GM12878 (cell line): ENCODE data around the gene C1orf74. TPM values are rescaled to one million over a fixed set of nuclear protein-coding genes. Genes with fewer than 3 reads are reported as not detected.

Experiments used
- ATAC-seq: fragments of 200-7000 bp; cut with Tn5 transposase; 3 replicates; pipeline ENCODE4 v1.9.1; 2020; ENCODE audit warnings: mild to moderate bottlenecking, moderate library complexity
- BruUV-seq: library from RNA; stranded (reverse); fragments of 400-500 nt; replicated peaks from 2 replicates; lab custom pipeline; 2021; lab: Mats Ljungman, UMichigan
- CTCF ChIA-PET: fragments of 300-600 bp; sonication (Branson Sonifier 250); formaldehyde crosslinking; extraction: SDS; loops from one replicate; lab custom pipeline; 2021; ENCODE audit warnings: inconsistent platforms; lab: Yijun Ruan, JAX
- POLR2A ChIA-PET: fragments of 350-600 bp; formaldehyde crosslinking; extraction: SDS; loops from one replicate; lab custom pipeline; 2021; ENCODE audit warnings: inconsistent platforms; lab: Charles Lee
- RAD21 ChIA-PET: fragments of 300-600 bp; sonication (Branson Sonifier 250); formaldehyde crosslinking; loops from one replicate; lab custom pipeline; 2023; ENCODE audit warnings: antibody characterized with exemption; ENCODE audit not compliant: unreplicated experiment; lab: Charles Lee
- SMC1A ChIA-PET: fragments of 300-600 bp; sonication (Branson Sonifier 250); formaldehyde crosslinking; loops from one replicate; lab custom pipeline; 2023; ENCODE audit not compliant: unreplicated experiment, uncharacterized antibody; lab: Charles Lee
- DNase-seq: peaks from one replicate; pipeline ENCODE4 v3.0.0-alpha.2; 2011; ENCODE audit warnings: low read depth, low spot score
- FAIRE-seq: peaks from 3 replicates; lab custom pipeline; 2011; peaks lifted over from hg19 to GRCh38; lab: Jason Lieb, UNC
- H2AFZ ChIP-seq: 2 replicates; pipeline ENCODE4 v1.6.0; 2011; ENCODE audit warnings: low read depth, low read length, control low read depth; ENCODE audit not compliant: control insufficient read depth
- H3K27ac ChIP-seq: 2 replicates; pipeline ENCODE4 v1.5.1; 2011; ENCODE audit warnings: control low read depth; ENCODE audit not compliant: control insufficient read depth, insufficient read depth
- H3K27me3 ChIP-seq, 2 experiments: replicated peaks in 1 of 2; 2 replicates each; pipeline versions ENCODE4 v1.6.0 to v1.6.1; 2011; ENCODE audit warnings: low read length in 1 of 2; ENCODE audit not compliant: control insufficient read depth in 2 of 2, insufficient read depth in 2 of 2
- H3K36me3 ChIP-seq, 2 experiments: 2 replicates each; pipeline ENCODE4 v1.5.1; 2011; ENCODE audit warnings: low read length in 1 of 2; ENCODE audit not compliant: control insufficient read depth in 2 of 2, insufficient read depth in 2 of 2
- H3K4me1 ChIP-seq: 2 replicates; pipeline ENCODE4 v1.6.1; 2011; ENCODE audit warnings: mild to moderate bottlenecking, low read length, moderate library complexity, mixed read lengths; ENCODE audit not compliant: control insufficient read depth, insufficient read depth
- H3K4me2 ChIP-seq: 2 replicates; pipeline ENCODE4 v1.6.0; 2011; ENCODE audit warnings: control low read depth; ENCODE audit not compliant: control insufficient read depth, insufficient read depth
- H3K4me3 ChIP-seq: fragments of 200-600 bp; sonication (generic); 2 replicates; pipeline ENCODE4 v1.5.1; 2016
- H3K79me2 ChIP-seq: 2 replicates; pipeline ENCODE4 v1.6.0; 2011; ENCODE audit warnings: low read length; ENCODE audit not compliant: control insufficient read depth, insufficient read depth
- H3K9ac ChIP-seq: 2 replicates; pipeline ENCODE4 v1.8.0; 2011; ENCODE audit warnings: low read length, control low read depth, mixed read lengths; ENCODE audit not compliant: control insufficient read depth, insufficient read depth
- H3K9me3 ChIP-seq: replicated peaks from 3 replicates; pipeline ENCODE4 v1.5.1; 2011; ENCODE audit warnings: mild to moderate bottlenecking, low read length; ENCODE audit not compliant: control insufficient read depth, insufficient read depth
- H4K20me1 ChIP-seq: 2 replicates; pipeline ENCODE4 v1.6.0; 2011; ENCODE audit not compliant: control insufficient read depth, insufficient read depth
- ATF2 ChIP-seq: IDR thresholded peaks from 2 replicates; pipeline ENCODE4 v1.6.1; 2012; ENCODE audit warnings: low read length, inconsistent platforms
- CEBPZ ChIP-seq: fragments of 150-350 bp; IDR thresholded peaks from 2 replicates; pipeline ENCODE4 v1.6.1; 2016; ENCODE audit warnings: low read depth, low read length
- E2F4 ChIP-seq: IDR thresholded peaks from 2 replicates; pipeline ENCODE4 v1.6.1; 2012; ENCODE audit warnings: low read depth, low read length, improper control_type of control experiment
- ELK1 ChIP-seq: IDR thresholded peaks from 2 replicates; pipeline ENCODE4 v1.6.1; 2012; ENCODE audit warnings: low read depth, low read length, improper control_type of control experiment
- FOS ChIP-seq: IDR thresholded peaks from 3 replicates; pipeline ENCODE4 v1.6.1; 2011; ENCODE audit warnings: borderline replicate concordance; ENCODE audit not compliant: insufficient read length; ENCODE audit errors: extremely low read depth
- IRF4 ChIP-seq: IDR thresholded peaks from 2 replicates; pipeline ENCODE4 v1.6.1; 2011; ENCODE audit warnings: low read depth, low read length
- NR2C1 ChIP-seq: fragments of 450-650 bp; IDR thresholded peaks from 2 replicates; pipeline ENCODE4 v1.6.1; 2017; ENCODE audit warnings: antibody characterized with exemption, mild to moderate bottlenecking, moderate library complexity
- PAX8 ChIP-seq: fragments of 450-650 bp; IDR thresholded peaks from 2 replicates; pipeline ENCODE4 v1.6.1; 2017; ENCODE audit warnings: mild to moderate bottlenecking, moderate library complexity
- PML ChIP-seq: IDR thresholded peaks from 2 replicates; pipeline ENCODE4 v1.6.1; 2012; ENCODE audit warnings: low read length, inconsistent platforms
- POLR2AphosphoS2 ChIP-seq: IDR thresholded peaks from 2 replicates; pipeline ENCODE4 v1.6.1; 2011; ENCODE audit warnings: low read depth, mild to moderate bottlenecking, low read length, improper control_type of control experiment, moderate library complexity
- POU2F2 ChIP-seq: IDR thresholded peaks from 3 replicates; pipeline ENCODE4 v1.6.1; 2011; ENCODE audit warnings: low read depth, mild to moderate bottlenecking, low read length, borderline replicate concordance
- RAD21 ChIP-seq: IDR thresholded peaks from 2 replicates; pipeline ENCODE4 v1.6.1; 2011; ENCODE audit warnings: mild to moderate bottlenecking, low read depth, low read length, moderate library complexity; ENCODE audit not compliant: insufficient read depth
- SMC3 ChIP-seq: IDR thresholded peaks from 2 replicates; pipeline ENCODE4 v1.6.1; 2011; ENCODE audit warnings: low read length, improper control_type of control experiment, borderline replicate concordance
- STAT1 ChIP-seq: fragments of 450-650 bp; conservative IDR thresholded peaks from 2 replicates; pipeline ENCODE4 v1.6.1; 2014; ENCODE audit warnings: antibody characterized with exemption, mild to moderate bottlenecking
- ZBTB33 ChIP-seq: fragments of 450-650 bp; IDR thresholded peaks from 2 replicates; pipeline ENCODE4 v1.6.1; 2017; ENCODE audit warnings: mild to moderate bottlenecking
- WGBS: methylation state at CpG from one replicate; pipeline ENCODE4 v1.1.6; 2016; ENCODE audit warnings: low lambda C conversion rate; ENCODE audit not compliant: insufficient replicate concordance, insufficient coverage; ENCODE audit errors: missing lambda C conversion rate; 5-methylcytosine and 5-hydroxymethylcytosine counted together
- in situ Hi-C: fragments of 300-500 bp; cut with MboI; formaldehyde crosslinking; loops from 9 replicates; pipeline ENCODE4 v1.14.3; 2018; ENCODE audit warnings: mixed read lengths
- intact Hi-C: fragments of 100-400 bp; cut with micrococcal nuclease; formaldehyde crosslinking; loops from one replicate; pipeline ENCODE4 v1.14.2; 2022; ENCODE audit not compliant: unreplicated experiment
- polyA plus RNA-seq, 11 experiments: library from polyadenylated mRNA; depleted of rRNA in 4 of 11; unstranded in 6 of 11; stranded (reverse) in 5 of 11; fragments of >200 nt; fragmentation: Nextera tagmentation in 4 of 11; fragmentation: Illumina TruSeq in 1 of 11; extraction: Ambion mirVana in 4 of 11; extraction: Trizol in 1 of 11; gene quantifications; 1 replicate in 1 of 11; 2 replicates in 10 of 11; pipeline versions ENCODE4 v1.2.1 to v1.2.3, GENCODE V29; 2011 to 2016; ENCODE audit warnings: inconsistent platforms in 2 of 11, missing spikeins in 2 of 11, low read depth in 1 of 11
- total RNA-seq, 4 experiments: library from RNA; depleted of rRNA in 3 of 4; stranded (reverse); fragments of >200 nt in 3 of 4; fragmentation: Illumina TruSeq in 1 of 4; extraction: Trizol in 1 of 4; gene quantifications; 2 replicates each; pipeline versions ENCODE4 v1.2.1 to v1.2.3, GENCODE V29; 2013 to 2021

C1orf74 gene
- total and polyA plus RNA-seq, 10 of the 15 experiments (the other 5 are each of a cell fraction or from before 2014, with no cell fraction given), result 3.1 to 5.5 (median 3.6) TPM

GRCh38 chr1:209813902-209814301 lies 29.5 kb upstream of the C1orf74 start:
- Histone ChIP-seq H3K4me2 (no peak overlapping the region), H3K9ac (no peak overlapping the region), H3K4me3 (no peak overlapping the region), H3K4me1 (no peaks in the 10 kb centered on the region), H3K79me2 (no peaks in the 10 kb centered on the region), H3K27ac (no peak overlapping the region), H3K36me3 (no peaks in the 10 kb centered on the region), H2AFZ (no peak overlapping the region), H3K27me3 (no peaks in the 10 kb centered on the region), H3K9me3 (no peaks in the 10 kb centered on the region), H4K20me1 (no peaks in the 10 kb centered on the region)
- 69% methylated on average over 4 of the region's 4 CpGs for WGBS
- intact Hi-C loops, result no loop called here
- DNase-seq (no peak), ATAC-seq (no peak), FAIRE-seq (no peak)
- in situ Hi-C loops, result no loop called here
- ChIA-PET SMC1A (interaction anchor here (0.6 to 7.0 kb wide), 4 partner anchors 10 to 1928 kb away, joined by 3 to 49 read pairs (median 14); no protein-coding TSS in a partner anchor), RAD21 (no interaction called here), POLR2A (interaction anchor here (1.1 kb wide), 1 partner anchor 9 kb away, joined by 4 read pairs; no protein-coding TSS in a partner anchor), CTCF (interaction anchor here (1.3 to 4.7 kb wide), 4 partner anchors 9 to 36 kb away, joined by 3 to 49 read pairs (median 16); partner anchors contain the start of gene UTP25)
- no TSS peak for BruUV-seq
- TF ChIP-seq ZBTB33 (no peak), RAD21 (no peak), CEBPZ (no peak), PAX8 (no peak), SMC3 (no peak), ATF2 (no peak), E2F4 (no peak), POLR2AphosphoS2 (no peak), PML (no peak), IRF4 (no peak), NR2C1 (no peak), STAT1 (no peak), ELK1 (no peak), POU2F2 (no peak), FOS (no peak)
